IPS DF 19.7 (cell line): ENCODE measurements around the gene CCDC187.
"Not testable (repeated sequence)": the region's sequence is repeated elsewhere in the genome, so short reads cannot be mapped to it uniquely, and the experiment has no call there.

Experiments used
- DNase-seq: peaks from one replicate; pipeline ENCODE4 v3.0.0-alpha.2; 2013; ENCODE audit warnings: low read depth, low spot score

The CCDC187 gene

DNA sequence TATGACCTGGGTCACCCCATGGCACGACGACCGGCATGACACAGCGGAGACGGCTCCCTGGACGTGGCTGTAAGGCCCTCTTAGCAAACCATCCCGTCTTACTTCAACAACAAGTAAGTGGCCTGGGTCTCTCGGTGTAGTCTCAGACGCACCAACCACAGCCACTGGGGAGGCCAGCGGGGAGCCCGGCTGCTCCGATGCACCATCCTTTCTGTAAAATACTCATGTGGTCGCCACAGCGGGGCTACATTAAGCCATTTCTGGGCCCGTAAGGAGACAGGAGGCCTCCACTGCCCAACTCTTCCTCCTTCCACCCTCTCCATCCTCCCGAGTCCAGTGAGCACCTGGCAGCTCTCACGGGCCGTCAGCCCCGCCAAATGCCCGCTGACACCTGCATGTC is 63.0 kb downstream of the CCDC187 start:
- no peak for DNase-seq

DNA sequence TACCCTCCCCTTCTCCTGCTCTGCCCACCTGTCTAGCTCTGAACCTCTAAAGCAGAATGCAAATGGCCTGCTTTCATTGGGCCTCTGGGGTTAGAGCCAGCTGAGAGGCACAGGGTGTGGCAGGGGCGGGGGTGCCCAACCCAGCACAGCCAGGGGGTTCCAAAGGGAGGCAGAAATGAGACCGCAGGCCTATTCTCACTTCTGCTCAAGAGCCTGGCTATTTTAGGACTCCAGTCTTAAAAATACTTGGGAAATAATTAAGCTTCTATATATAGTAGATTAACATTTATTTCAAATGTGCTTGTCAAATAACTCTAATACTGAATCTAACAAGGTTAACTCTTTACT is 63.9 kb downstream of the CCDC187 start:
- no peak for DNase-seq

- no peak for DNase-seq
Observed at GRCh38 chr9:136239135-136239982, 64.5 kb downstream of the CCDC187 start.

- no peak for DNase-seq
Observed at GRCh38 chr9:136238342-136238732, 65.6 kb downstream of the CCDC187 start.

DNA sequence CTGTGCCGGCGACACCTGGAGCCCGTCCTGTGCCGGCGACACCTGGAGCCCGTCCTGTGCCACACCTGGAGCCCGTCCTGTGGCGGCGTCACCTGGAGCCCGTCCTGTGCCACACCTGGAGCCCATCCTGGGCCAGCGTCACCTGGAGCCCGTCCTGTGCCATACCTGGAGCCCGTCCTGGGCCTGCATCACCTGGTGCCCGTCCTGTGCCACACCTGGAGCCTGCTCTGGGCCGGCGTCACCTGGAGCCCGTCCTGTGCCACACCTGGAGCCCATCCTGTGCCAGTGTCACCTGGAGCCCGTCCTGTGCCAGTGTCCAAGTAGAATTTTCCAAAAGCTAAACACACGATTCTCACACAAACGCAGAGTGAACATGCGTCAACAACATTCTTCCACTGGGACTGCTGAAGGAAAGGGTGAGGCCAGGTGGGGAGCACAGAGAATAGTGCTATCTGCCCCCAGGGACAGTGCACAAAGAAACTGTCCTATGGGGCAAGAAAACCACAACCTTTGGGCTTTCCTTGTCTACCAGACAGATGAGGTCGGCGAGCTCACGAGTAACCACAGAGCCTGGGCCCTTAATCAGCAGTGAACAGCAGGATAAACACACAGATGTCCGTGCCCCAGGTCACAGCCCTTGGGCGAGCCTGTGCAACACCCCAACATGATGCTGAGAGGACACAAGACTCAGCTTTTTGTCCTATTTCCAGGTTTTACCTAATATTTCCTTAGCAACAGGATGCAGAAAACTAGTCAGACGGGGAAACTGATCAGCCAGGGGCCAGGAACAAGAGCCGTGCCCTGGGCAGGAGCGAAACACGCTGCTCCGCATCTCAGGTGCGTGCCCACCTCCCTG is 66.2 kb downstream of the CCDC187 start:
- no peak for DNase-seq

GRCh38 chr9:136236471-136237410 is 67.2 kb downstream of the CCDC187 start:
- not testable (repeated sequence) for DNase-seq

- DNase-seq, result no peak
Observed at GRCh38 chr9:136235709-136236455, 68.0 kb downstream of the CCDC187 start.

- no peak for DNase-seq
Observed at GRCh38 chr9:136235171-136235570, 68.7 kb downstream of the CCDC187 start.

GRCh38 chr9:136234597-136234996 is 69.3 kb downstream of the CCDC187 start:
- DNase-seq, result no peak

GRCh38 chr9:136233868-136234267 is 70.0 kb downstream of the CCDC187 start:
- DNase-seq, result no peak

DNA sequence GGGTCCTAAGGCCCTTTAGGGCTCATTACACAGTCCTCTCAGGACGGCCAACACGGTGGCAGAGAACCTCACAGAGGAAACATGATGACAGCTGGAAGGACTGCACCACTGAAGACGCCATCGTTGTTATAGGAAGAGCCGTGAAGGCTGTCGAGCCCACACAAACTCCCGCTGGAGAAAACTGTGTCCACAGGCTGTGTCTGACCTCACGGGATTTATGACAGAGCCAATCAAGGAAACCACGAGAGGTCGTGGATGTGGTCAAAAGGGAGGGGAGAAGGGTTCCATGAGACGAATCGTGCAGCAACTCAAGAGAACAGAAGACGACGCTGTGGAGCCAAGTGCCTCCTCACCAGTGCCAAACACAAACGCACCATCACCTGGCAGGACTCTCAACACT is 70.5 kb downstream of the CCDC187 start:
- no peak for DNase-seq

DNA sequence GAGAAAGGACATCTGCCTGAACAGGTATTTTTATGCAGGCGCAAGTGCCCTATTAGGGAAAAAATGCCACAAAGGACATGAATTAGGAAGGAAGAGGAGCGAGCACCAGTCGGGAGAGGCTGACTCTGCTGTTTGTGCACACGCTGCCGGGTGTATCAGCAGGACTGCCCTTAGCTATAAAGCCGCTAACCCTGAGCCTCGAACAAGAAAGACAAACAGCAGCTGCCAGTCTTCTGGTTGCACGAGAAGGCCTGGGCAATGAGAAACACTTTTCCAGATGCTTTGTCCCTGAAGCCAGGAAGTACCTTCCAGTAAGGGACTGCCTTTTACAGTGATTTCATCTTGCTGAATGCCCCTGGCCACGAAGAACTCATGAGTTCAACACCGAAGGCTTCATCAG is 70.9 kb downstream of the CCDC187 start:
- no peak for DNase-seq

GRCh38 chr9:136231478-136232297 is 72.2 kb downstream of the CCDC187 start:
- DNase-seq, result no peak

DNA sequence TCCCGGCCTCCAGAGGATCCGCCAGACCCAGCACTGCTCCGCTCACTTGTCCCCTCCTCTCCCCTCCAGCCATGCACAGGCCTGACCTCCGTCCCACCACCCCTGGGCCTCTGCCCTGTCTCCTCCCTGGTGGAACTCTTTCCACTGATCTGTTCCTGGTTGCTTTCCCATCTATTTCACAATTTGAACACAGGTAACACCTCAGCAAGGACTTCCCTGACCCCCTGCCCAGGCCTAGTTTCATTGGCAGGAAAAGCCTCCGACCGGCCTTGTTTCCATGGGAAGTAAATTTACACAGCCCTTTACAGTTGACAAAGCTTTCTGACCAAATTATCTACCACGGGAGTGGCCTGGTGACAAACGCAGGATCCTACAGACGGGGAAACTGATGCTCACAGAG is 73.1 kb downstream of the CCDC187 start:
- no peak for DNase-seq

- DNase-seq, result no peak
Observed at GRCh38 chr9:136230365-136230764, 73.5 kb downstream of the CCDC187 start.

DNA sequence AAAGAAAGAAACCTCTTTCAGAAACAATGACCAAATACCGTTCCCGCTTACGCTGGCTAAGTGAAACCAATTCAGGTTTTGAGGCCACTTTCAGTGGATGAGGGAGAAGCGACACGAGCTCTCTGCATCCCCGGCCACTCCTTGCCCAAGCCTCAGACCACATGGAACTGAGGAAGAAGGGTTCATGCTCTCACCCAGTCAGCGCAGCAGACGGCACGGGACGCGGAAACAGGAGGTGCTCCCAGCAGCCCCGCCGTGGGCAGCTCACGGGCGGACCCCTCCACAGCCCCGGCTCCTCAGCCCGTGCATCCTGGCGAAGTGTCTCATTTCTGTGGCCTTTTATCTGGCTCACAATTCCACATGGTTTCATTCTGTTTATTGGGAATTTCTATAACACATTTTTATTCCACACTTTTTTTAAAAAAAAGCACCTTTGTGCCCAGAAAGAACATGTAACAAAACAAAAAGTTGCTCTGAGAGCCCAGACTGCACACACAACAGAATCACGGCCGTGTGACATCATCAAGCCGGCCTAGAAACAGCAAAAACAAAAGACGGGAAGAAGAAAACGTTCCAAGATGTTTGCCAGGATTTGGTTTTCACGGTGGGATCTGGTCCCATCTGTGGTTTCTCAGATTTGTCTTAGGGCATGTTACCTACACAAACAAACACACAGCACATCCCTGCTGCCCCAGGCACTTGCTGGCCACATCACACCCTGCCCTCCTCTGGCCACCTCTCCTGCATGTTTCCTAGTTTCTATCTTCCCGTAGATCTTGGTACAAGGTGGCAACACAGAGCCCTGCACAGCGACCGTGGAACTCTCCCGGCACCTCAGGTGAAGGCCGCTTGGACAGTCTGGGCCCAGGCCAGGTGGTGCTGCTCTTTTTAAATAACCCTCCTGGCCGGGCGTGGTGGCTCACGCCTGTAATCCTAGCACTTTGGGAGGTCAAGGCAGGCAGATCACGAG is 74.5 kb downstream of the CCDC187 start:
- DNase-seq, result no peak

- no peak for DNase-seq
Observed at GRCh38 chr9:136228107-136228875, 75.6 kb downstream of the CCDC187 start.
